Activated naive CD4-positive, alpha-beta T cell treated with anti-CD3 and anti-CD28 coated beads for 36 hours (primary cell): ENCODE data around the gene PARS2. TPM values are rescaled to one million over a fixed set of nuclear protein-coding genes. Genes with fewer than 3 reads are reported as not detected.
A peak's percentile ranks its signal among the peaks of the same experiment; 100 is the strongest.

Source experiments
- CTCF ChIA-PET: fragments of 350-600 bp; sonication (Branson Sonifier 250); formaldehyde crosslinking; loops from one replicate; lab custom pipeline; 2021; ENCODE audit warnings: antibody characterized with exemption; lab: Charles Lee
- DNase-seq: peaks from one replicate; pipeline ENCODE4 v3.0.0-alpha.2; 2020
- H3K27ac Mint-ChIP-seq: one replicate; pipeline ENCODE4 v1.8.0; 2021; ENCODE audit warnings: mild to moderate bottlenecking, mixed read lengths
- H3K27me3 Mint-ChIP-seq: one replicate; pipeline ENCODE4 v1.8.0; 2021; ENCODE audit warnings: low read depth, mixed read lengths
- H3K36me3 Mint-ChIP-seq: one replicate; pipeline ENCODE4 v1.8.0; 2021; ENCODE audit warnings: low read depth, mixed read lengths
- H3K4me1 Mint-ChIP-seq: one replicate; pipeline ENCODE4 v1.8.0; 2021; ENCODE audit warnings: low read depth, mixed read lengths
- H3K4me3 Mint-ChIP-seq: one replicate; pipeline ENCODE4 v1.8.0; 2021; ENCODE audit warnings: mild to moderate bottlenecking, moderate library complexity, mixed read lengths
- H3K9me3 Mint-ChIP-seq: one replicate; pipeline ENCODE4 v1.8.0; 2021; ENCODE audit warnings: mixed read lengths
- intact Hi-C: fragments of 100-400 bp; cut with micrococcal nuclease; formaldehyde crosslinking; loops from one replicate; pipeline ENCODE4 v1.15.1; 2023
- total RNA-seq, 2 experiments: library from RNA; stranded (reverse); gene quantifications; one replicate each; pipeline ENCODE4 v1.2.3, GENCODE V29; 2021

The PARS2 gene
- total RNA-seq: 1 to 10 TPM; 3.0 to 3.1 TPM

DNA sequence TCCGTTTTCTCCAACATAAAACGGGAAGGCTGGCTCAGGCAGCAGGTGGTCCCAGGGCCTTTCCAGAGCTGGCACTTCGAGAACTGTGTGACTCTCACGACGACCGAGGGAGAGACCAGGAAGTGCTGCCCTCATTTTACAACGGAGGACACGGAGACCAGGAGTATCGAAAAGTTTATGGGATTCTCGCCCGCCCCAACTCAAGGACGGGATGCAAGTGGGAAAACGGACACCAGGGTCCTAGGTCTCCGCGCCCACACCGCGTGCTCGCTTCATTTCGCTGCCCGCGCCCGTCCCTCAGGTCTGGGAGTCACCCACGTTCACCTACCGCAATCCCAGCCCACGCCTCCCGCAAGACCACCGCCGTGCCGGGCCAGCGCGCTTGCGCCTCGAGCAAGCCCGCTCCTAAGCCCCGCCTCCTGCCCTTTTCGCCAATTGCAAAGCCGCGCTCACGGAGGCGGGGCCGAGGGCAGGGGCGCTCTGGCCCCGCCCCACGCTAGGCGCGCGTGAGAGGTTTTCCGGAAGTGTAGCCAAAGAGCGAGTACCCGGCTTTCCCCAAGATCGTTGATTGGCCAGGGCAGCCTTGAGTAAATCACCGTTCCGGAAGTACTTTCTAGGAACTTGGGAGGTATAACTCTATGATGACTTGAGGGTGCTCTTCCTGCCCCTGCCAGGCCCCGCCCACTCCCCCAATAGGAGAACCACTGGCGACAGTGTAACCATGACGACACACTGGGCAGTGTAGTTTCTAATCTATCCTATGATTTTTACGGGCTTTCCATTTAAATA lies at the start of gene PARS2:
Gene PARS2, minus strand, starts transcription at position 391 of the 789 bp plus-strand sequence. CDS start 5,362 bp downstream, outside the sequence.
- Mint-ChIP-seq H3K27me3 (no peaks in the 10 kb centered on the region), H3K4me1 (peaks cover 19% of the 10 kb centered on the region), H3K27ac (peak within 1 kb of the TSS; percentile 83), H3K9me3 (no peaks in the 10 kb centered on the region), H3K36me3 (peaks cover under 1% of the 10 kb centered on the region), H3K4me3 (peak within 1 kb of the TSS; percentile 94)
- peak; percentile 96 for DNase-seq
- intact Hi-C loops: loop anchor here (1.0 kb wide), 8 partner anchors 35 to 818 kb away; partner anchors contain the start of genes DHCR24, LRRC42, TCEANC2 and TMEM59
- CTCF ChIA-PET: interaction anchor here (1.0 kb wide), 1 partner anchor 37 kb away, joined by 3 read pairs; the partner anchor contains the start of gene TTC22

DNA sequence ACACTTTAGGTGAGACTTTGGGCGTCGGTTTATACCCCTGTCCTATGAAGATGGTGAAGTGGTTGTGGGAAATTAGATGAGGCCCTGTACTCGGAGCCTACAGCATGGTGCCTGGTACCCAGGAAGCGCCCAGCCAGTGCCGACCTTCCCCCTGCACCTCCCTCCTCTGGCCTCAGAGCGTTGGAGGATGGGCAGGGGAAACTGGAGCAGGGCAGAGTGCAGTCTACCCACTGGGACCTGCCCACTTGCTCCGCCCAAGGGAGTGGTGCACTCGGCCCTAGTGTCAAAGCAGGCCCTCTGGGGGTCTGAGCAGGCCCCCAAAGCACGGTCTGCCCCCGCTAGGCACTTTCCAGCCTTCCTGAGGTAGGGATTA lies 49.8 kb upstream of the PARS2 start:
- no peak for DNase-seq
- Mint-ChIP-seq H3K9me3 (no peaks in the 10 kb centered on the region), H3K36me3 (no peaks in the 10 kb centered on the region), H3K4me3 (no peak overlapping the region), H3K4me1 (peaks cover 6% of the 10 kb centered on the region), H3K27ac (no peak overlapping the region), H3K27me3 (no peaks in the 10 kb centered on the region)
- intact Hi-C loops: no loop called here
- CTCF ChIA-PET: interaction anchor here (0.7 to 1.6 kb wide), 4 partner anchors 23 to 152 kb away, joined by 3 to 6 read pairs (median 3); no protein-coding TSS in a partner anchor

- no peak for DNase-seq
- no peak overlapping the region for H3K27ac Mint-ChIP-seq
These were observed 49.3 kb upstream of the PARS2 start for GRCh38 chr1:54813485-54814125.

GRCh38 chr1:54812801-54813484 lies 48.6 kb upstream of the PARS2 start:
- Mint-ChIP-seq H3K4me3 (no peak overlapping the region), H3K9me3 (no peaks in the 10 kb centered on the region), H3K4me1 (peaks cover 2% of the 10 kb centered on the region), H3K36me3 (no peaks in the 10 kb centered on the region), H3K27ac (no peak overlapping the region), H3K27me3 (no peaks in the 10 kb centered on the region)
- CTCF ChIA-PET: interaction anchor here (0.8 to 2.2 kb wide), 4 partner anchors 12 to 145 kb away, joined by 3 to 7 read pairs (median 4); partner anchors contain the start of gene TTC22
- intact Hi-C loops: no loop called here
- no peak for DNase-seq

More at GRCh38 chr1:54813485-54814125, 49.3 kb upstream of the PARS2 start:
- H3K36me3 Mint-ChIP-seq: no peaks in the 10 kb centered on the region
- peaks cover 6% of the 10 kb centered on the region for H3K4me1 Mint-ChIP-seq
- CTCF ChIA-PET: interaction anchor here (0.7 to 2.2 kb wide), 5 partner anchors 12 to 152 kb away, joined by 3 to 7 read pairs (median 3); partner anchors contain the start of gene TTC22
- intact Hi-C loops: no loop called here
- H3K4me3 Mint-ChIP-seq: no peak overlapping the region
- H3K27me3 Mint-ChIP-seq: no peaks in the 10 kb centered on the region
- H3K9me3 Mint-ChIP-seq: no peaks in the 10 kb centered on the region

DNA sequence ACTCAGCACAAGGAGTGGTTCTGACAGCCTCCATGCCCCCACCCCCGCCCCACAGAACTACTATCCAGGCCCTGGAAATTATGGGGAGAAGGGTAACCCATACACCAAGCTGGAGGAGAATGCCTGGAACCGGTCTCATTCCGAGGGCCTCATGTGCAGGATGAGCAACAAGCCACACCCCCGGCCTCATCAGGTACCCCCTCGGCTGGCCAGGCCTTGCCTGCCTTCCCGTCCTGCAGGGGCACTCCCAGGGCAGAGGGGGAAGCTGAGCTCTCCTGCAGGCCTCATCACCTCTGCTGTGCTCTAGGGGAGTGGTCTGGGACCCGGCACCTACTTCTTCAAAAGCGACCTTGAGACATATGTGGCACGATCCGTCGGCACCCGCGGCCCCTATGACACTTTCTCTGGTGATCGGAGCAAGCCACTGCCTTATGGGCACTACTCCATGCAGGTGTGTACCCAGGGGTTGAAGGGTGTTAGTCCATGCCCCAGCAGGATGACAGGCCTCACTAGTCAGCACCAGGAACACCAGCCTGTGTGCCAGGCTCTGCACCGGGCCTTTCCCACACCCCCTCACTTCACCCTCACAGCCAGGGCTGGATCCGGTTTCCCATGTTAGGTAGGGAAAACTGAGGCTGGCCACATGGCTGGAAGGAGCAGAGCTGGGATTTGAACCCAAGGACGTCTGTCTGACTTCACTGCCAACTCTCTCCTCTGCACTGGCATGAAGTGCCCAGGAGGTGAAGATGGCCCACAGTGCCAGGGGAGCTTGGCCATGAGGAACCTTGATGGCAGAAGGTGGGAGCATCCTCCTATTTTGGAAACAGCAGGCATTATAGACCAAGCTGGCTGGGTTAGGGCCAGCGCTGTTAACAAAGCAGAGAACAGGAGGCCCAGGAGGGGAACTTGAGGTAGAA lies 47.7 kb upstream of the PARS2 start:
- Mint-ChIP-seq H3K4me3 (no peak overlapping the region), H3K27me3 (no peaks in the 10 kb centered on the region), H3K27ac (no peak overlapping the region), H3K4me1 (no peaks in the 10 kb centered on the region), H3K36me3 (no peaks in the 10 kb centered on the region), H3K9me3 (no peaks in the 10 kb centered on the region)
- CTCF ChIA-PET: interaction anchor here (0.6 to 2.2 kb wide), 6 partner anchors 11 to 951 kb away, joined by 3 to 7 read pairs (median 3); partner anchors contain the start of gene TTC22
- no peak for DNase-seq
- intact Hi-C loops: no loop called here

GRCh38 chr1:54811066-54811465 lies 46.7 kb upstream of the PARS2 start:
- intact Hi-C loops: no loop called here
- H3K4me1 Mint-ChIP-seq: no peaks in the 10 kb centered on the region
- CTCF ChIA-PET: interaction anchor here (0.7 to 2.2 kb wide), 3 partner anchors 10 to 950 kb away, joined by 3 to 7 read pairs (median 3); partner anchors contain the start of gene TTC22
- no peak for DNase-seq
- no peaks in the 10 kb centered on the region for H3K36me3 Mint-ChIP-seq
- H3K4me3 Mint-ChIP-seq: no peak overlapping the region
- H3K27me3 Mint-ChIP-seq: no peaks in the 10 kb centered on the region
- H3K27ac Mint-ChIP-seq: no peak overlapping the region
- no peaks in the 10 kb centered on the region for H3K9me3 Mint-ChIP-seq

GRCh38 chr1:54810153-54810942 lies 46.0 kb upstream of the PARS2 start:
- intact Hi-C loops: loop anchor here (1.0 kb wide), 4 partner anchors 42 to 740 kb away; no protein-coding TSS in a partner anchor
- H3K4me1 Mint-ChIP-seq: no peaks in the 10 kb centered on the region
- H3K27me3 Mint-ChIP-seq: no peaks in the 10 kb centered on the region
- CTCF ChIA-PET: interaction anchor here (0.7 to 2.4 kb wide), 14 partner anchors 9 to 949 kb away, joined by 3 to 15 read pairs (median 4); partner anchors contain the start of gene TTC22
- H3K9me3 Mint-ChIP-seq: no peaks in the 10 kb centered on the region
- peak; percentile 82 for DNase-seq
- no peak overlapping the region for H3K4me3 Mint-ChIP-seq
- H3K27ac Mint-ChIP-seq: no peak overlapping the region
- H3K36me3 Mint-ChIP-seq: no peaks in the 10 kb centered on the region

- no peaks in the 10 kb centered on the region for H3K9me3 Mint-ChIP-seq
- peaks cover 5% of the 10 kb centered on the region for H3K4me1 Mint-ChIP-seq
- no peak overlapping the region for H3K27ac Mint-ChIP-seq
- no peak for DNase-seq
- H3K4me3 Mint-ChIP-seq: no peak overlapping the region
- H3K27me3 Mint-ChIP-seq: no peaks in the 10 kb centered on the region
- CTCF ChIA-PET: interaction anchor here (0.7 to 2.4 kb wide), 14 partner anchors 8 to 322 kb away, joined by 3 to 15 read pairs (median 4); partner anchors contain the start of gene TTC22
- intact Hi-C loops: loop anchor here (1.0 kb wide), 4 partner anchors 41 to 739 kb away; no protein-coding TSS in a partner anchor
- no peaks in the 10 kb centered on the region for H3K36me3 Mint-ChIP-seq
These were observed 45.3 kb upstream of the PARS2 start for GRCh38 chr1:54809496-54810074.

DNA sequence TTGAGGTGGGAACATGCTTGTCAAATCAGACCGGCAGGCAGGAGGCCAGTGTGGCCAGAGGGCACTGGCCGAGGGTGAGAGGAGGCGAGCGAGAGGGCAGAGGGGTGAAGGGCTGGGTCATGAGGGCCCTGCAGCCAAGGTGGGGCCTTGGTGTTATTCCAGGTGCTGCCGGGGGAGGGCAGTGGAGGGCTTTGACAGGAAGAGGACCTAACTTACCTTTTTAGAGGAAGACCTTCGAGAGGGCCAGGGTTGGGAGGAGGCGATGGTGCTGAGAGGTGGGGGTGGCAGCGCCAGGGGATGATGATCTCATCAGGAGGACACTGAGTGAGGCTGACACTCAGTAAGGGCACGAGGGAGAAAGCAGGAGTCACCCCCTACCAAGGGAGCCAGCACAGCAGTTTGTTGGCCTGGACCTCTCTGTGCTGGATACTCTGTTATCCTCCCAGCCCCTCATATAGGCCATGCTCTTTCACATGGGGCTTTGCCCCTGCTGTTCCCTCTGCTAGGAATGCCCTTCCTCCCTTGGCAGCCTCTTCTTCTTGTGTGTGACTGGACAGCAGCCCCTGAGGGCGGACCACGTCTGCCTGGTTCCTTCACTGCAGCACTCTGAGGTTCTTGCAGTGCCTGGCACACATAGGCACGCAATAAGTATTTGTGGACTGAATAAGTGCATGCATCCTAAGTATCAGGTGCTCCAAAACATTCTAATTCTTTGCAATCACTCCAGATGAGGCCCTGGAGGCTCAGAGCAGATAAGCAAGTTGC lies 44.3 kb upstream of the PARS2 start:
- Mint-ChIP-seq H3K27ac (no peak overlapping the region), H3K27me3 (no peaks in the 10 kb centered on the region), H3K4me3 (no peak overlapping the region), H3K9me3 (no peaks in the 10 kb centered on the region), H3K4me1 (peaks cover 13% of the 10 kb centered on the region), H3K36me3 (no peaks in the 10 kb centered on the region)
- intact Hi-C loops: no loop called here
- CTCF ChIA-PET: interaction anchor here (1.0 to 2.4 kb wide), 5 partner anchors 20 to 137 kb away, joined by 3 to 15 read pairs (median 4); no protein-coding TSS in a partner anchor
- no peak for DNase-seq

DNA sequence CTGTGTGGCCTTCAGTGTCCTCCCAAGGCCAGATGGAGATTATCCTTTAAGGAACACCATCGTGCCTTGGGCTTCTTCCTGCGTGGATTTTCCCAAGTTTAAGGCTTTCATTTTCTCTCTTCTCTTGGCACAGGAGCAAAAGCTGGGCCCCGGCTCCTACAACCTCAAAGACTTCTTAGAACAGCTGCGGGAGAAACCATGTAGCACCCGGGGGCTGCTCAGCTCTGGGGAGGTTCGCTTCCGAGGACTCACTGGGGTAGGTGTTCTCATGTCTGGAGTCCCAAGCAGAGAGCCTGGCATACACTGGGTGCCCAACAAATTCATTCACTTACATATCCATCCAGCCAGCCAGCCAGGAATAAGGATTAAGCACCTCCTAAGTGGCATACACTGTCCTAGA lies 43.4 kb upstream of the PARS2 start:
- H3K4me1 Mint-ChIP-seq: peaks cover 15% of the 10 kb centered on the region
- no peaks in the 10 kb centered on the region for H3K36me3 Mint-ChIP-seq
- CTCF ChIA-PET: interaction anchor here (1.7 kb wide), 1 partner anchor 16 kb away, joined by 6 read pairs; no protein-coding TSS in a partner anchor
- intact Hi-C loops: no loop called here
- no peaks in the 10 kb centered on the region for H3K9me3 Mint-ChIP-seq
- DNase-seq: no peak
- no peak overlapping the region for H3K4me3 Mint-ChIP-seq
- no peaks in the 10 kb centered on the region for H3K27me3 Mint-ChIP-seq
- H3K27ac Mint-ChIP-seq: no peak overlapping the region
